Endothelial cell of umbilical vein (primary cell): ENCODE data around the gene SLC5A5. TPM values are rescaled to one million over a fixed set of nuclear protein-coding genes. Genes with fewer than 3 reads are reported as not detected.
A peak's percentile ranks its signal among the peaks of the same experiment; 100 is the strongest.

Source experiments
- BruUV-seq: library from RNA; stranded (reverse); fragments of 400-500 nt; replicated peaks from 2 replicates; lab custom pipeline; 2021; lab: Mats Ljungman, UMichigan
- CTCF ChIA-PET: fragments of 300-600, 350-600 bp; sonication (Branson Sonifier 250); formaldehyde crosslinking; loops from one replicate; lab custom pipeline; 2021; ENCODE audit warnings: antibody characterized with exemption, inconsistent platforms; lab: Charles Lee
- POLR2A ChIA-PET: fragments of 300-600, 350-600 bp; sonication (Branson Sonifier 250); formaldehyde crosslinking; loops from one replicate; lab custom pipeline; 2021; ENCODE audit warnings: antibody characterized with exemption, inconsistent platforms; lab: Charles Lee
- DNase-seq: peaks from one replicate; pipeline ENCODE4 v3.0.0-alpha.2; 2011; ENCODE audit warnings: low read depth, low spot score
- FAIRE-seq: peaks from 2 replicates; lab custom pipeline; 2011; peaks lifted over from hg19 to GRCh38; lab: Jason Lieb, UNC
- H2AFZ ChIP-seq: 2 replicates; pipeline ENCODE4 v1.6.0; 2012; ENCODE audit warnings: low read depth, low read length, control low read depth, inconsistent platforms
- H3K27ac ChIP-seq: 2 replicates; pipeline ENCODE4 v1.5.1; 2011; ENCODE audit warnings: low read depth, mild to moderate bottlenecking, control low read depth, low read length, moderate library complexity; ENCODE audit not compliant: insufficient read depth
- H3K27me3 ChIP-seq, 2 experiments: 2 replicates each; pipeline versions ENCODE4 v1.6.0 to v1.6.1; 2011; ENCODE audit warnings: low read length in 2 of 2, mixed read lengths in 1 of 2; ENCODE audit not compliant: control insufficient read depth in 2 of 2, insufficient read depth in 2 of 2
- H3K36me3 ChIP-seq, 2 experiments: 2 replicates in 1 of 2; 3 replicates in 1 of 2; pipeline ENCODE4 v1.5.1; 2011; ENCODE audit warnings: low read length in 2 of 2, mild to moderate bottlenecking in 1 of 2, moderate library complexity in 1 of 2; ENCODE audit not compliant: control insufficient read depth in 2 of 2, insufficient read depth in 2 of 2; ENCODE audit errors: extremely low read depth in 1 of 2
- H3K4me1 ChIP-seq: 3 replicates; pipeline ENCODE4 v1.5.1; 2011; ENCODE audit warnings: mild to moderate bottlenecking, low read length; ENCODE audit not compliant: control insufficient read depth, insufficient read depth; ENCODE audit errors: extremely low read depth
- H3K4me2 ChIP-seq: 2 replicates; pipeline ENCODE4 v1.6.1; 2011; ENCODE audit warnings: low read length, control low read depth, mixed read lengths; ENCODE audit not compliant: insufficient read depth
- H3K4me3 ChIP-seq, 3 experiments: fragments of 200-600 bp in 1 of 3; sonication (generic), shearing (Covaris generic) in 1 of 3; replicated peaks in 1 of 3; 2 replicates each; pipeline ENCODE4 v1.5.1; 2011 to 2016; ENCODE audit warnings: control low read depth in 3 of 3, low read length in 3 of 3, mild to moderate bottlenecking in 2 of 3, inconsistent platforms in 1 of 3, low read depth in 1 of 3, moderate library complexity in 1 of 3; ENCODE audit not compliant: insufficient read depth in 1 of 3
- H3K79me2 ChIP-seq: 2 replicates; pipeline ENCODE4 v1.6.0; 2012; ENCODE audit warnings: low read length, inconsistent platforms; ENCODE audit not compliant: control insufficient read depth, insufficient read depth
- H3K9ac ChIP-seq: replicated peaks from 2 replicates; pipeline ENCODE3; 2011; ENCODE audit warnings: low read length, control low read depth; ENCODE audit not compliant: insufficient read depth; ENCODE audit errors: extremely low read depth
- H3K9me1 ChIP-seq: replicated peaks from 3 replicates; pipeline ENCODE4 v1.6.0; 2011; ENCODE audit warnings: mild to moderate bottlenecking, low read length; ENCODE audit not compliant: control insufficient read depth, insufficient read depth; ENCODE audit errors: extremely low read depth
- H3K9me3 ChIP-seq: replicated peaks from 2 replicates; pipeline ENCODE4 v1.5.1; 2012; ENCODE audit warnings: low read length, inconsistent platforms; ENCODE audit not compliant: control insufficient read depth, insufficient read depth
- H4K20me1 ChIP-seq: replicated peaks from 2 replicates; pipeline ENCODE3; 2011; ENCODE audit warnings: mild to moderate bottlenecking, low read length; ENCODE audit not compliant: control insufficient read depth, insufficient read depth; ENCODE audit errors: extremely low read depth
- CTCF ChIP-seq, 2 donors: IDR thresholded peaks; 1 replicate in 1 of 2; 2 replicates in 1 of 2; pipeline ENCODE4 v1.5.1; 2011; ENCODE audit warnings: low read length in 2 of 2, mild to moderate bottlenecking in 2 of 2, moderate library complexity in 2 of 2, control low read depth in 1 of 2, inconsistent platforms in 1 of 2, low read depth in 1 of 2; ENCODE audit not compliant: insufficient read depth in 1 of 2; ENCODE audit errors: extremely low read depth in 1 of 2
- EZH2 ChIP-seq: IDR thresholded peaks from 2 replicates; pipeline ENCODE4 v1.6.1; 2012; ENCODE audit warnings: borderline replicate concordance, low read depth, mild to moderate bottlenecking, moderate library complexity, low read length, inconsistent platforms; ENCODE audit not compliant: severe bottlenecking
- FOS ChIP-seq: IDR thresholded peaks from 2 replicates; pipeline ENCODE4 v1.6.1; 2011; ENCODE audit warnings: mild to moderate bottlenecking, low read length, moderate library complexity, borderline replicate concordance; ENCODE audit not compliant: insufficient read depth
- GATA2 ChIP-seq: IDR thresholded peaks from 2 replicates; pipeline ENCODE4 v1.7.0; 2011; ENCODE audit warnings: low read depth, mild to moderate bottlenecking, moderate library complexity, mixed read lengths, low read length; ENCODE audit not compliant: insufficient read length, insufficient read depth
- JUN ChIP-seq: IDR thresholded peaks from 2 replicates; pipeline ENCODE4 v1.6.1; 2011; ENCODE audit warnings: borderline replicate concordance, low read depth; ENCODE audit not compliant: insufficient read length, insufficient read depth
- MAX ChIP-seq: IDR thresholded peaks from 2 replicates; pipeline ENCODE4 v1.6.1; 2011; ENCODE audit not compliant: insufficient read depth, insufficient read length
- MYC ChIP-seq: IDR thresholded peaks from one replicate; pipeline ENCODE4 v1.6.1; 2011; ENCODE audit warnings: mild to moderate bottlenecking, low read depth, low read length
- POLR2A ChIP-seq: IDR thresholded peaks from 2 replicates; pipeline ENCODE4 v1.6.1; 2012; ENCODE audit warnings: low read depth, mild to moderate bottlenecking, control low read depth, low read length
- POLR2AphosphoS5 ChIP-seq: IDR thresholded peaks from 2 replicates; pipeline ENCODE4 v1.6.1; 2012; ENCODE audit warnings: low read depth, mild to moderate bottlenecking, control low read depth, low read length, moderate library complexity; ENCODE audit not compliant: insufficient read depth
- dilution Hi-C: fragments of 300-500 bp; cut with MboI; formaldehyde crosslinking; loops from one replicate; pipeline ENCODE4 v1.15.0; 2019; ENCODE audit warnings: low sequenced_read_pairs; ENCODE audit not compliant: extremely low pct_ligation_motif_present
- intact Hi-C: fragments of 100-400 bp; cut with micrococcal nuclease; formaldehyde crosslinking; loops from one replicate; pipeline ENCODE4 v1.10.0; 2022
- polyA plus RNA-seq, 4 experiments: library from polyadenylated mRNA; depleted of rRNA in 3 of 4; stranded (reverse) in 3 of 4; unstranded in 1 of 4; fragments of >200 nt; gene quantifications; 2 replicates each; pipeline versions ENCODE4 v1.2.1 to v1.2.3, GENCODE V29; 2011 to 2012; ENCODE audit warnings: missing spikeins in 1 of 4
- total RNA-seq: library from RNA; stranded (reverse); gene quantifications from 2 replicates; pipeline ENCODE4 v1.2.3, GENCODE V29; 2021

SLC5A5 gene
- total and polyA plus RNA-seq, 2 donors (not counting 3 experiments of a cell fraction or from before 2014, with no cell fraction given), result not detected

DNA sequence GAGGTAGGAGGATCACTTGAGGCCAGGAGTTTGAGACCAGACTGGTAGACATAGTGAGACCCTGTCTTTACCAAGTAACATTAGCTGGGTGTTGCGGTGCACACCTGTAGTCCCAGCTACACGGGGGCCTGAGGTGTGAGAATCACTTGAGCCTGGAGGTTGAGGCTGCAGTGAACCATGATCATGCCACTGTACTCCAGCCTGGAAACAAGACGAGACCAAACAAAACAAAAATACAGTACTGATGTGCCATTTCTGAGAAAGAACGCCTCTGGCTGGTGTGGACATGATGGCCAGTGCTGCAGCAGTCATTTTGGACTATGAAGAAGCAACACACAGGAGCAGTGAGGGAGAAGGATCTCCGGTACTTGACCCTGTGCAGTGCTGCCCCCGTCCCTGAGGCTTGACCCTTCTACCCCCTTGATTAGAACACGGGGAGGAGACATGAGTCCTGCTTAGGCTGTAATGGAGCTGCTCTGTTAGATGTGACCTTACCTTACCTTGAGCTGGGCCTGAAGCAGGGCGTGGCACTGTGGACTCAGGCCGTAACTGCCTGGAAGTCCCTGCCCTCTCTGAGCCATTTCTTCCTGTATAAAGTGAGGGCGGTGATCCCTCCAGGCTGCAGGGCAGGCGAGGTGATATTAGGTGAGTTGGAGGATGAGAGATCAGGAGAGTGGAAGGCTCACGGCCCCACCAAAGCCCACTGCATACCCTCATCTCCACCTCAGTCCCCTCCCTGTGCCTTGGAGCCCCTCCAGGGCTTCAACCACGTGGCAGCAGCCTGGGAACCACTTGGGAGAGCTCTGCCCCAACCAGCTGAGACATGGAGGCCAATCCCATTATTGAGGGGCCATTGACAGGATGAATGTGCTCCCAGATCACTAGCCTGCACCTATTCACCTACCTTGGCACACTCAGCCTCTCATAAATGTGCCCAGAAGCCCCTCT, 6.1 kb upstream of the SLC5A5 start:
- FAIRE-seq (no peak), DNase-seq (no peak)
- TF ChIP-seq POLR2AphosphoS5 (peak; percentile 89), FOS (no peak), JUN (no peak), POLR2A (peak; percentile 82)
- no TSS peak for BruUV-seq
- Histone ChIP-seq H3K9ac (no peak overlapping the region), H3K9me1 (no peaks in the 10 kb centered on the region), H3K27me3 (peaks cover 21 to 22% of the 10 kb centered on the region in 2 experiments), H2AFZ (no peak overlapping the region), H3K36me3 (peaks cover 19 to 31% of the 10 kb centered on the region in 2 experiments), H3K27ac (no peak overlapping the region), H3K79me2 (peaks cover 22% of the 10 kb centered on the region), H4K20me1 (peaks cover 4% of the 10 kb centered on the region), H3K4me3 (no peak overlapping the region), H3K9me3 (no peaks in the 10 kb centered on the region), H3K4me2 (no peak overlapping the region), H3K4me1 (peaks cover 11% of the 10 kb centered on the region)
- ChIA-PET CTCF (interaction anchor here (1.8 to 3.4 kb wide), 2 partner anchors 67 to 72 kb away, joined by 4 to 22 read pairs; partner anchors contain the start of gene CCDC124), POLR2A (interaction anchor here (0.5 kb wide), 1 partner anchor 446 kb away, joined by 3 read pairs; the partner anchor contains the start of gene MVB12A)
- intact Hi-C loops, result no loop called here
- dilution Hi-C loops, result no loop called here

DNA sequence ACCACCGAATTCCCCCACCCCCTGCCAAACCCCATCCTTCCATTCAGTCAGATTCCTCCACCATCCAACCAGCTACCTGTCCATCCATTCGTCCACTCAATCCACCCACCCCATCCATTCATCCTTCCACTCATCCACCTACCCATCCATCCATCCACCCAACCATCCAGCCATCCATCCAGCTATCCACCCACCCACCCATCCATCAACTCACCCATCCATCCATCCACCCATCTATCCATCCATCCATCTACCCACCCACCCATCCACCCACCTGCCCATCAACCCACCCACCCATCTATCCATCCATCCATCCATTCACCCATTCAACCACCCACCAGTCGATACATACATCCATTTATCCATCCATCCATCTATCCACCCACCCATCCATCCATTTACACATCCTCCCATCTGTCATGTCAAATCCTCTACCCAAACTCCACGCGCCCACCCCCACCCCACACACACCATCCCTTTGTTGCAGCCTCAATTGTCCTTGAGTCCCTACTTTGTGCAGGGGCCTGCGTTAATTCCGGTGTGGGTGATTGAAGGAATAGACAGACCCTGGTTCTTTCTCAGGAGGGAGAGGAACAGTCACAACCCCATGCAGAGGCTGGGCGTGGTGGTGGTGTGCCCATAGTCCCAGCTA, 5.3 kb upstream of the SLC5A5 start:
- Histone ChIP-seq H3K4me3 (no peak overlapping the region), H3K9me3 (no peaks in the 10 kb centered on the region), H4K20me1 (peaks cover 4% of the 10 kb centered on the region), H3K4me2 (no peak overlapping the region), H3K27me3 (peaks cover 29 to 30% of the 10 kb centered on the region in 2 experiments), H2AFZ (no peak overlapping the region), H3K9ac (no peak overlapping the region), H3K9me1 (no peaks in the 10 kb centered on the region), H3K36me3 (peaks cover 17 to 29% of the 10 kb centered on the region in 2 experiments), H3K27ac (no peak overlapping the region), H3K4me1 (peaks cover 4% of the 10 kb centered on the region), H3K79me2 (peaks cover 14% of the 10 kb centered on the region)
- intact Hi-C loops (no loop called here), dilution Hi-C loops (no loop called here)
- BruUV-seq, result no TSS peak
- ChIA-PET CTCF (interaction anchor here (3.4 kb wide), 1 partner anchor 66 kb away, joined by 22 read pairs; the partner anchor contains the start of gene CCDC124), POLR2A (interaction anchor here (0.5 kb wide), 1 partner anchor 447 kb away, joined by 3 read pairs; the partner anchor contains the start of gene MVB12A)
- FAIRE-seq (no peak), DNase-seq (no peak)
- TF ChIP-seq POLR2AphosphoS5 (no peak), FOS (no peak), MYC (no peak), POLR2A (no peak), EZH2 (no peak), MAX (no peak), CTCF (IDR thresholded peaks at IDR 0.05; ENCODE audit: extremely low read depth in 1 of 2, insufficient read depth in 1 of 2, low read depth in 1 of 2, low read length in 2 of 2) (no peak), GATA2 (no peak), JUN (no peak)
